Tongue (tissue), 3 donors: ENCODE measurements around the gene HILPDA. TPM values are rescaled to one million over a fixed set of nuclear protein-coding genes. Genes with fewer than 3 reads are reported as not detected.
"Not testable (repeated sequence)": the region's sequence is repeated elsewhere in the genome, so short reads cannot be mapped to it uniquely, and the experiment has no call there.

Experiments used
- DNase-seq: peaks from one replicate; pipeline ENCODE4 v3.0.0-alpha.2; 2015
- small RNA-seq: library from RNA; depleted of rRNA; stranded (forward); fragments of <200 nt; gene quantifications from one replicate; pipeline ENCODE3, GENCODE V24; 2014; ENCODE audit warnings: low replicate concordance
- total RNA-seq: library from RNA; depleted of rRNA; stranded (reverse); fragments of >200 nt; gene quantifications from one replicate; pipeline ENCODE4 v1.2.3, GENCODE V29; 2014

The HILPDA gene
- total RNA-seq, 1 donor from 2014 or later: 15.4 TPM

DNA sequence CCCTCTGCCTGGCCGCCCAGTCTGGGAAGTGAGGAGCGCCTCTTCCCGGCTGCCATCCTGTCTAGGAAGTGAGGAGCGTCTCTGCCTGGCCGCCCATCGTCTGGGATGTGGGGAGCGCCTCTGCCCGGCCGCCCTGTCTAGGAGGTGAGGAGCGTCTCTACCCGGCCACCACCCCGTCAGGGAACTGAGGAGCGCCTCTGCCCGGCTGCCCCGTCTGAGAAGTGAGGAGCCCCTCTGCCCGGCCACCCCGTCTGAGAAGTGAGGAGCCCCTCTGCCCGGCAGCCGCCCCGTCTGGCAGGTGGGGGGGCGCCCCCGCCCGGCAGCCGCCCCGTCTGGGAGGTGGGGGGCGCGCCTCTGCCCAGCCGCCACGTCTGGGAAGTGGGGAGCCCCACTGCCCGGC is 7.7 kb downstream of the HILPDA start:
- not testable (repeated sequence) for DNase-seq

- DNase-seq: not testable (repeated sequence)
These were observed 8.3 kb downstream of the HILPDA start for GRCh38 chr7:128463933-128464332.

GRCh38 chr7:128466871-128467270 is 11.2 kb downstream of the HILPDA start:
- not testable (repeated sequence) for DNase-seq

- peak; percentile 97 for DNase-seq
These were observed 21.0 kb downstream of the HILPDA start, which contains the start of gene METTL2B for GRCh38 chr7:128476402-128477335. TSS of gene METTL2B (plus strand) at chr7:128476748. CDS start at chr7:128476766, 18 bp downstream.

DNA sequence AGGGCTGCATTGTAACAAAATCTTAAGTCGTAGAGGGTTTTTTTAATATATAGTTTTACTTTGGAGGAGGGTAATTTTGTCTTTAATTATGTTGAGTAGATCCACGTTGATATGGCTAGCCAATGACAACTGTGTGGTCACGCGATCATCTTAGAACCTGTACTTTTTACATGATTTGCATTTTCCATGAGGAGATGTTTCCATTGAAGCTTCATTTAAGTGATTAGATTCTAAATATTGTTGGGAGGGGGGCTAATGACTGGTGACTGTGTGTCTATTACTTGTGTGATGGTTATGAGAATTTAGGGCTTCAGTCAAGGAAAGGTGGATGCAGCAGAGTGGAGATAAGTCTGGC is 21.6 kb downstream of the HILPDA start:
- not testable (repeated sequence) for DNase-seq

DNA sequence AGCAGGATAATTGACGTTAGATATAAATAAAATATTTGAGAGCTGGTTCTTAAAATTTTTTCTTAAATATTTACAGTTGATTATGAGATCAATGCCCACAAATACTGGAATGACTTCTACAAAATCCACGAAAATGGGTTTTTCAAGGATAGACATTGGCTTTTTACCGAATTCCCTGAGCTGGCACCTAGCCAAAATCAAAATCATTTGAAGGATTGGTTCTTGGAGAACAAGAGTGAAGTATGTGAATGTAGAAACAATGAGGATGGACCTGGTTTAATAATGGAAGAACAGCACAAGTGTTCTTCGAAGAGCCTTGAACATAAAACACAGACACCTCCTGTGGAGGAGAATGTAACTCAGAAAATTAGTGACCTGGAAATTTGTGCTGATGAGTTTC is 23.4 kb downstream of the HILPDA start:
- not testable (repeated sequence) for DNase-seq

GRCh38 chr7:128488134-128488533 is 32.5 kb downstream of the HILPDA start:
- not testable (repeated sequence) for DNase-seq

GRCh38 chr7:128497405-128497804 is 41.7 kb downstream of the HILPDA start:
- DNase-seq: no peak

DNA sequence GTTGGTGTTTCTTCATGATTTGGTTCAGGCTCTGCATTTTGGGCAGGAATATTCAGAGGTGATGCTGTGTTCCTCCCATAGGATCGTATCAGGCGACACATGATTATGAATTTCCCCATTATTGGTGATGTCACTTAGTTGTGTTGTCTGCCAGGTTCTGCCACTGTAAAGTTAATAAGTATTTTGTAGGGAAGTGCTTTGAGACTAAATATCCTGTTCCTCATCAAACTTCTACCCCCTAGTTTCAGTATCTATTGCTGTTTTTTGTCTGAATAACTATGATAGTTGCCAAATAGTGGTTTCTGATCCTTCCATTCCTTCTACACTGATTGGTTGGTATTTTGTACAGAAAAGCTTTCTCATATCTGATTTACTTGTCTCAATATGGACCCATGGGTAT is 49.7 kb downstream of the HILPDA start:
- not testable (repeated sequence) for DNase-seq

DNA sequence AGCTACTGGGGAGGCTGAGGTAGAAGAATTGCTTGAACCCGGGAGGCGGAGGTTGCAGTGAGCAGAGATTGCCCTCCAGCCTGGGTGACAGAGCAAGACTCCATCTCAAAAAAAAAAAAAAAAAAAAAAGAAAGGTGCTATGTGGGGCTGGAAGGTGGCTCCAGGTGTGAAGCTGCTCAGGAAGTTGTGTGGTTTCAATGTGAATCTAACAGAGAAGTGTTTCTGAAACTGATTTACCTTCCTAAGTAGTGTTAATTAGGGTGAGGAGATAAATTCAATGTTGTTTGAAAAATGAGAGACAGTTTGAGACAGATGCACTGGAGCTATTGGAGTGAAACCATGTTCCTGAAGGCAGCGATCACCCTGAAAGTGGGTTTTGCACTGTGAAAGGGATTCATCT is 51.1 kb downstream of the HILPDA start:
- DNase-seq: not testable (repeated sequence)

DNA sequence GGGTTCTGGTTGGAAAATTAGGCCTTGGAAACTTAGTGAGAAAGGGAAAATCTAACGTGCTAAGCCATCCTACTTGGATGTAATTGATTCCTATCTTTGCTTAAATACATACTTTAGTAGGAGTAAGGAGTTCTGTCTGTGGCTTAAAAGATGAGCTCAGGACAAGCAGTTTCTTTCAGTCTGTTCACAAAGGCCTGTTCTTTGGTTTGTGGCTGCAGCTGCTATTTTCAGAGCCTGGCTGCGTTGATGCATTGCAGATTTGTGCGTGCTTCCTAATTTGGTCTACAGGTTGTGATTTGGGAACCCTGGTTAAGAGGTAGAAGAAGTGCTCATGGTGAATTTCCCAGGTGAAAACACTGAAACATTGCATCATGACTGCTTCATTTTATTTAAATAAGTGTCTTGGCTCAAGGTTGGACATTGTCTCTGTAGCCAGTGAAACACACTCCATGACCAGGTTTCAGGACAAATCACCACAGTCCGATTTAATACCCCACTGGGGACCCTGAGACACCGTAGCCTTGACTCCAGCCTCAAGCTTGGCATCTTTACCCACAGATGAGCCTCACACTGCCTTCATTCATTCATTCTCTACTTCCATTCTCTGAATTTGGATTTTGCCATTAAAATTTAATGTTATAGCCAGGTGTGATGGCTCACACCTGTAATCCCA is 51.8 kb downstream of the HILPDA start:
- DNase-seq: not testable (repeated sequence)

Small RNA genes lying within 50 kb of the gene (small RNA-seq; reads per million reads assigned to genes)
- gene AC010655.1 (not detected), gene AC010655.2 (not detected), gene RF00017 (not detected), gene RNU7-54P (not detected)

Other genes with a start within 250 kb of the HILPDA start
- not detected for gene LEP, start 214.6 kb upstream of the HILPDA start, total RNA-seq
- 28.1 TPM for gene RBM28, start 112.0 kb upstream of the HILPDA start, total RNA-seq
- gene PRRT4, start 94.2 kb upstream of the HILPDA start, total RNA-seq: 7.6 TPM
- 15.4 TPM for gene IMPDH1, start 45.9 kb upstream of the HILPDA start, total RNA-seq
- 31.3 TPM for gene METTL2B, start 20.9 kb downstream of the HILPDA start, total RNA-seq
- gene GARIN1A, start 216.4 kb downstream of the HILPDA start, total RNA-seq: 0.10 TPM